GM21619 (cell line): ENCODE results near the gene ARHGAP26.

ENCODE experiments used
- ATAC-seq: cut with Tn5 transposase; IDR thresholded peaks from one replicate; pipeline ENCODE4 v1.9.1; 2021; ENCODE audit not compliant: unreplicated experiment

ARHGAP26 gene

DNA sequence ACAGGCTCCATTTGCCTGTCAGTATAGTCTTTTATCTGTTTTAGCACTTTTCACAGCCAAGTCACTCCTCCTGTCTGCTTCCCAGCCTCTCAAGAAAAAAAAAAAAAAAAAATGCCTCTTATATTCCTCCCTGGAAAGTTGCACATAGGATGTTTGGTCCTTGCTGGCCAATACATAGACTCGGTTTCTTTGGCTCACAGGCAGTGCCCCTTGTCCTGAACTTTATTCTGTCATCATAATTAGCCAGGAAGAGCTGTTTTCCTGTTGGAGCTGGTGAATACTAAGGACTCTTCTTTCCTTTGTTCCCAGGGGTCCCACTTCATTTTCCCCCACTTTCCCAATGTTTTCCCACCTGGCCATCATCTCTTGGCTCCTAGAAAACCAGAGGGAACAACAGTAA is 442.1 kb downstream of the ARHGAP26 start:
- ATAC-seq: no peak

DNA sequence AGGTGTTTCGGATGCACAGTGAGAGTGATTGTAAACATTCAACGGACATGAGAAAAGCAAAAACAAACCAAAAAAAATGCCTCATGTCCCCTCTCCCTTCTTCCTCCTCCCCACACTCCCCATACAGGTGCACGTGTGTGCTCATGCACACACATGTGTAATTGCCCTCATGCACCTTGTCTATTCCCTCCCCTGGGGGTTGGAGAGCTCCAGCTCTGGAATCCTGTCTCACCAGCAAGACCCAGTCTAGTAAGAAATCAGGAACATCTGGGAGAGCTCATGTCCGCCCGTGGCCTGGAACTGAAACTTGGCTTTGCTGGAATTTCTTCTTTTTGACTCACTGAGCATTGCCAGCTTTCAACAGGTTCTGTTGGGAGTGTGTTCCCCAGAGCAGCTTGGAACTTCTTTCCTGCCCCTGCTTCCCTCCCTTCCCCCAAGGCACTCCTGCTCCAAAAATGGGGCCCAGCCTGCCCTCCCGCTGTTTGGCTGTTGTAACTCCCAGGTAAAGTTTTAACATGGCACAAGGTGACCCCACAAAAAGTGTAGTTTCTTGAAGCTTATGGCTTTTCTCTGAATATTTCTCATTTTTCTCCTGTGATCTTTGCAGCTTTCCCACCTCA is 443.2 kb downstream of the ARHGAP26 start:
- ATAC-seq: no peak

DNA sequence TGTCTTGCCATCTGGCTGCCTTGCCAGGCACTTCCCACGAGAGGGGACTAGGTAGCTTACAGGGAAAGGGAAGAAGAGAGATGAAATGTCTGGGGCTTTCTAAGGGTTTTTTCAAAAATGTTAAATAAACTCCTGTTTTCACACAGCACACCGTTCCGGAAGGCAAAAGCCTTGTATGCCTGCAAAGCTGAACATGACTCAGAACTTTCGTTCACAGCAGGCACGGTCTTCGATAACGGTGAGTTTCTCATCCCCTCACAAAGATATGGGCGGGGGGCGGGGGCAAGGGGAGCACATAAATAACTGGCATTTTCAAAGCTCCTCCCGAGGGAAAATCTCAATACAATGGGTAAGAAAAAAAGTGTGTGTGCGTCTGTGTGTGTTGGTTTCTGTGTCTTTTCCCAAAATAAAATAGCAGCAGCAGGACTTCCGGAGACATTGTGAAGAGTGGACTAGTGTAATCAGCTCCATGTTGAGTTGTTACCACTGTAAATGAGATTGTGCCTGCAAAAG is 443.7 kb downstream of the ARHGAP26 start:
- peak; percentile 50 for ATAC-seq

DNA sequence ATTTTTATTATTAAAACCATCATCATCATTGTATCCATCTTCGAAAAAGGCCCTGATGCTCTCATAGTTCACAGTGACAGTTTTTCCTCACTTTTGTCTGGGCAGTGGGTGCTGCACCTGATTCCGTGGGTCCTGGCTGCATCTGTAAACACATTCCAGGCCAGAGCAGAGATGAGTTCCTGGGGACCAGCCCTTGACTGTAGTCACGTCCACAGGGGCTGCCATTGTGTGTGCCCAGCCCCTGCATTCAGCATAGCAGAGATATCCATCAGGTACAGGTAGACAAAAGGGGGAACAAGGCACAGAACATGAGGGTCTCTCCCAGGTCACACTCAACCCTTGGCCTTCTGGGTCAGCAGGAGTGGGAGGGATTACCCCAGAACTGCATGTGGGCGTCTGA is 444.3 kb downstream of the ARHGAP26 start:
- ATAC-seq: no peak

DNA sequence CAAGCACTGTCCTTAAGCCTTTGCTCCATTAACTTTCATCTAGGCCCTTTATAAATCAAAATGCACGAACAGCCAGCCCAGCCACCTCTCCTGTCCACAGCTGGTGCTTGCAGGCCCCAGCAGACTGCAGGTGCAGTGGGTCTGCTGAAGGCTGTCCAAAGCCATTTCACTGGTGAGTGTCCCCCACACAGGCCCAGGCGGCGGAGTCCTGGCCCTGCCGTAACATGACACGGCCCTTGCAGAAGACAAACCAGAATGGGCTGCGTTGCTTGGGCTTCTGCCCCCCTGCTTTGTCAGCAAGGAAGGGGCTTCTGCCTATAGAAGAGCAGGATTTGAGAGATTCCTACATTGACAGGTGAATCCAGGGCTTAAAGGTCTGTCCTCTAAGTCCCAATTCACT is 444.7 kb downstream of the ARHGAP26 start:
- no peak for ATAC-seq

DNA sequence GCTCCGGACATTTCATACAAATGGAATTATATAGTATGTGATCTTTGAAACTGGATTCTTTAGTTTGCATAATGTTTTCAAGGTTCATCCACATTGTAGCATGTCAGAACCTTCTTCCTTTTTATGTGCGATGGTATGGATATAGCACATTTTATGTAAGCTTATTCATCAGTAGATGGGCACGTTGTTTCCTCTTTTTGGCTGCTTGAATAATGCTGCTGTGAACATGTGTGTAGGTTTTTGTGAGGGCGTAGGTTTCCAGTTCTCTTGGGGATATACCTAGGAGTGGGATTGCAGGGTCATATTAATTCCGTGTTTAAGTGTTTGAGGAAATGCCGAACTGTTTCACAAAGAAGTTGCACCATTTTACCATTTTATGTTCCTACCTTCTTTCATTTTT is 445.5 kb downstream of the ARHGAP26 start:
- ATAC-seq: no peak

DNA sequence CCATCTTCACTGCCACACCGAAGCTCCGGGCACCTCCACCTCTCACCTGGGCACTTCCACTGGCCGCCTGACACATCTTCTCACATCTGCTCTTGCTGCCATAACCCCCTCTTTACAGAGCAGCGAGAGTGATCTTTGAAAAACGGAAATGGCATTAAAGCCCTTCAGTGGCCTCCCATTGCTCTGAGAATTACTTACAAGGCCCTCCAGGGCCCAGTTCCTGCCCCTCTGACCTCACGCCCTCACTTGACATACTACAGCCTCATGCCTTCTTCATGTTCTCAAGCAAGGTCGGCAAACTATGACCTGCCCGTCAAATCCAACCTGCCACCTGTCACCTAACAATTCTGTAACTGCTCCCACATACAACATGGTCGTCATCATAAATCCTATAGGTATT is 446.0 kb downstream of the ARHGAP26 start:
- ATAC-seq: no peak

DNA sequence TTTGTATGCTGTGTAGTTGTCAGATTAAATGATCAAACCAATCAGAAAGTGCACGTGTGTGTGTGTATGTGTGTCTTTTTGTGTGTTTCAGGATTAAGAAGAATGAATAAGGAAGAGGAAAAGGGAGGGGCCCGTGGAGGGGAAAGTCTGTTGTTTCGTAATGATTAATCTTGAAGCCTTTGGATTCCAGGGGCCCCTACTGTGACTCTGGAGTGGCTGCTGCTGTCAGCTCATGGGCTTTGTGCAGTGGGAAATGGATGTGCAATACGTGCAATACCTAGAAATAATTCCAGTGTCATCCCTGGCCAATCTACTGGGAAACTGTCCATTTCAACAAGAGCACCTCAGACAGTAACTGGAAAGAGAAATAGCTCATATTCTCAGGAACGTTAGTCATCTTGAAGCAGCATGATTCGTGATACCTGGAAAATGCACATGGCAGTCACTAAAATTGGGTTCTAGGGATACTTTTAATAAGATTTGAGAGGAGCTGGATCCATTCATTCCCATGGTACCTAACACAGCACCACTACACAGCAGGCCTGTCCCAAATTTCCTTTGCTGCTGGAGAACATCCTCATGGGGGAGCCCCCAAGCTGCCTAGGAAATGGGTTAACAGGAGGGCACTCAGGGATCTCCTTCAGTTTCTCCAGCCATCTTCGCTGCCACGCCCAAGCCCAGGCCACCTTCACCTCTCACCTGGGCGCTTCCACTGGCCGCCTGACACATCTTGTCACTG is 447.1 kb downstream of the ARHGAP26 start:
- no peak for ATAC-seq

DNA sequence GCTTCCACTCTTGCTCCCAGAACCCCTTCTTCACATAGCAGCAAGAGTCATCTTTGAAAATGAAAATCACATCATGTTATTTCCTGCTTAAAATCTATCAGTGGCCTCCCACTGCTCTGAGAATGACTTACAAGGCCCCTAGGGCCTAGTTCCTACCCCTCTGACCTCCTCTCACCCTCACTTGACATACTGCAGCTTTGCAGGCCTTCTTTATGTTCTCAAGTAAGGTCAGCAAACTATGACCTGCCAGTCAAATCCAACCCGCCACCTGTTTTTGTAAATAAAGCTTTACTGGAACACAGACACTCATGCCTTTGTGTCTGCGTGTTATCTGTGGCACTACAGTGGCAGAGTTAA is 447.6 kb downstream of the ARHGAP26 start:
- peak; percentile 41 for ATAC-seq

DNA sequence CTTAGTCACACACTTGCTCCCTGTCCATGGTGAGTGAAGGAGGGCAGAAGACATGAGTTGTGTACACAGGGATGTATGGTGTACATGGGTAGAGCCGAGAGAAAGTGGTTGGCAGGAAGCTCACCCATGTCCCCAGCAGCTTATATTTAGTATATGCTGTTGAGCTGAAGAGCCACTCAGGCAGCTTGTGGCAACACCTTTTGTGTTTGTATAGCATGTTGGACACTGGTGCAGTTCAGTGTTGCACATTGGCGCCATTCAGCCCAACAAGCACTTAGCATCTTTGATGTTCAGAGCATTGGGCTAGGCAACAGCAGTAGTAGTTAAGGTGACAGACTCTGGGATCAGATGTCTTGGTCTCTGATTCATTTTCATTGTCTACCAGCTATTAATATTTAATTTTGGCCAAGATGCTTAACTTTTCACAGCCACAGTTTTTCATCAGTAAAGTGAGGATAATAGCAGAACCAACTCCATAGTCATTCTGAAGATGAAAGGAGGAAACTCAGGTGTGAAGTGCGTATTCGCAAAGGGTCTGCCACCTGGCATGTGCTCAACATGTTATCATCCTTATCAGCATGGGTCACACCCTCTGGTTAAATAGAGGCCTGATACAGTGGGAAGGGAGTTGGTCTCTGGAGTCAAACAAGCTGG is 448.5 kb downstream of the ARHGAP26 start:
- no peak for ATAC-seq

DNA sequence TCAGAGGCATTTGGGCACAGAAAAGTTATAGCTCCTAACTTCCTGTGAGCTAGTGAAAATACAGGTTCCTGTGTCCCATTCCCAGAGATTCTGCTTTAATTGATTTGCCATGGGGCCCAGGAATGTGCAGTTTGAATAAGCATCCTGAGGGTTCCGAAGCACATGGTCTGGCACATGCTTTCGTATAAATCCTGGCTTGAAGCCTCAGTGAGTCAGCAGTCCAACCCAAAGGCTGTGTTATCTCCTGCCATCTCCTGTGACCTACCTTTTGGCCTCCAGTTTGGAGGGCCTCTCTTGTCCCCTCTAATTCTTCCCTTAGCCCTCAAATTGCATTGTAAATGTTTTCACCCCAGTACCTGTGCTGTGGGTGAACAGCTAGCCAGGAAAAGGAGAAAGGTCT is 449.5 kb downstream of the ARHGAP26 start:
- ATAC-seq: no peak

DNA sequence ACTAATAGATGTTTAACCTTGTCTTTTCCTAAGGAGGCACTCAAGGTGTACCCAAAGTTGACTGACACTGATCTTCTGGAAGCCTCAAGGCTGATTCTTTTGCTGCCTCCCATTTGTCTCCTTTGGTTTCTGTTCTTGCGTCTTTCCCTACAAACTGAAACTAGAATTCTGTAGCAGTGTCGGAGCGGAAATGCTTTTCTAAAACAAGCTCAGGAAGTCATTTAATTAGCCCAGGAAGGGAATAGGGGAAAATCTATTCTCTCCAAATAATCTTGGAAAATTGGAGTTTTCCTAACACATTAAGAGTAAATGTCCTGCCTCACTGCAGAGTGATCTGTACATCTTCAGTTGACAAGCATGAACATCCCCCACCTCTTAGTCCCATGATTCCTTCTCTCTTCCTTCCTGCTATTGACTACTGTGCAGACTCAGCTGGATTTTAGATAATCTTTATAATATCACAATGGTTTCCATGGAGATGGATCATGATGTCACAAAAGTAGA is 450.6 kb downstream of the ARHGAP26 start:
- no peak for ATAC-seq

DNA sequence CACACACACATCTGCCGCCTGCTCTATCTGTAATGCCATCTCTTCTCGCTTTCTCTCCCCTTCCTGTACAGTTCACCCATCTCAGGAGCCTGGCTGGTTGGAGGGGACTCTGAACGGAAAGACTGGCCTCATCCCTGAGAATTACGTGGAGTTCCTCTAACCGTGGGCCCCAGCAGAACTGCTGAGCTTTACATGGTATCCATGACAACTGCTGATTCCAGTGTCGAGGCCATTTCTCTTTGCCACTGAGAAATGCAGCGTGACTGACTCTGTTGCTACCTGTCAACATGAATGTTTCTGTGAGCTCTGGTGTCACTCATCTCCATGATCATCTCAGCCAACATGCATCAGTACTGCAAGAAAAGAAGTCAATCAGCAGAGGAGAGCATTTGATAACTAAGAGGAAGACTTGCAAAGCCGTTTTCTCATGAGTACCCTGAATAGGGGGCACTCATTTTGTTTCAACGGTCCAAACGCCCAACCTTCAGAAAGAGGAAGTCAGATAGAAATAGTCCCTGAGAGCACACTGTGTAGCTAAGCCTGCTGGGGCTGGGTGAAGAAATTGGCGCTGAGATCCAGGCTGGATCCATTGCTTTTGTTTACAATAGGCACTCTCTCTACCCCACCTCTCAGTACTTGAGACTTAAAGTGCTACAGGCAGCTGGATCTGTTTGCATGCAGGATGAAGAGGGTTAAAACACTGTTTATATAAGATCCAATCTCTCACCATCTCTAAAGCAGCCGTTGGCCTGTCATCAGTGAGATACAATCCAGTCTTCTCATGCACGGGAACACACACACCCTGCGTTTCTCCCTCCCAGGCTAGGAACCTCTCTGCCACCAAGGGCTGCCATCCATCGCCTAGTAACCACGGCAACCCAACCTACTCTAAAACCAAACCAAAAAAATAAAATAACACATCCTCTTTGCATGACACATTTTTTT is 452.4 kb downstream of the ARHGAP26 start:
- ATAC-seq: peak; percentile 56

DNA sequence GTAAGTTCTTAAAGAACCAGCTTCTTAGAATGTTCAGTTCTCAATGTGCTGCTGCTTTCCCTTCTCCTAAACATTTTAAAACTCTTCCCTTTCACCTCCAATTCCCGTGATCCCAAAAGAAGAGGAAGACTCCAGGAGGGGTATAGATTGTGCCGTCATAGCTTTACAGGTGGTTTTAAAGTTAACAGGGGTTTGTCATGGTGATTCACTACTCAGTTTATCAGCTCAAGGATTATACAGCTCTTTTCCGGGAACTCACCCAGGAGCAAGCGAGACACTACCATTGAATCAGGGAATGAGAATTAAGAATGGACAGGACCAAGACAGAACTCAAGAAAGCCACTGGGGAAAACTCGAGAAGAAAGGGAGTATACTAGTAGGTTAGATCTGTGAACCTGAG is 454.5 kb downstream of the ARHGAP26 start:
- ATAC-seq: no peak

DNA sequence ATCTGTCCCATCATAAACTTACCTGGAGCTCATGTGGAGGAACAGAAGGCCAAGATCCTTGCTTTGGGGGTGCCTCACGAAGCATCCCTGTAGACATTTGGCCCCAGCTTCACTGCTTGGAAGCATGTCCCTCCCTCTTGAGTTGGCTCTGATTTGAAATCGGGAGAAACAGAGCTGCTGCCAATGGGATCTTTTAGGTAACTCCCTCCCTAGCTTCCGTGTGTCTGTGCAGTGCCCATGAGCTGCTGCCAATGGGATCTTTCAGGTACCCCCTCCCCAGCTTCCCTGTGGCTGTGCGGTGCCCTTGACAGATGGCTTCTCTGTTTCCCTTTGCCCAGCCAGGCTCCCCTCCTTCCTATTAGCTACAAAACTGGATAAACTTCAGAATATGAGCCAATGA is 455.3 kb downstream of the ARHGAP26 start:
- no peak for ATAC-seq

DNA sequence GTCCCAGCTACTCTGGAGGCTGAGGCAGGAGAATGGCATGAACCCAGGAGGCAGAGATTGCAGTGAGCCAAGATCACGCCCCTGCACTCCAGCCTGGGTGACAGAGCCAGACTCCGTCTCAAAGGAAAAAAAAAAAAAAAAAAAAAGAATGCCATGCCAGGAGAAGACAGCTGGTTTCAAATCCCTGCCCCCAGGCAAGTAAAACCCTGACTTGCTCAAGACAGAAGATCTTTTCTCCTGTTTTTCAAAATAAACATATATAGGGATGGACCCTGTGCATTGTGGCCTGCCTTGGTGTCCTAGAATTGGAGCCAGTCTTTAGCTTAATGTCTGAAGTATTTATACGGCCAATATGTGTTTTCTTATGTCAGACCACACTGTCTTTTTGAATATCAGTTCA is 456.2 kb downstream of the ARHGAP26 start:
- no peak for ATAC-seq

DNA sequence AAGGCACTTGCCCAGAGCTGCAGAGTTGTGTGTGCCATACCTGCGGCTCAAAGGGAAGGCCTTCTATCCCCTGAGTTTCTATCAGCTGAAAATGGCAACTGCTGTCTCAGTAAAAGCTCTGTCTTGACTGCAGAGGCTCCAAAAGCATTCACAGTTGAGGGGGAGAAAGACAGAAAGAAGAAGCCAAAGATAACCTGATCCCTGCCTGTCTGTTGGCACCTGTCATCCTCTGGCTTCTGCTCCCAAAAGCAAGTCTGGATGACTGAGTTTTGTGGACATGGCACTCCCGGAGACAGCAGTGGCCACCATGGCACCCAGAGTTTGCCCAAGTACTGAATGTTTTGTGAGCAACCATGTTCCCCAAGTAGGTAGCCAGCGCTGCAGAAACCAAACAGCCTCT is 456.7 kb downstream of the ARHGAP26 start:
- no peak for ATAC-seq

DNA sequence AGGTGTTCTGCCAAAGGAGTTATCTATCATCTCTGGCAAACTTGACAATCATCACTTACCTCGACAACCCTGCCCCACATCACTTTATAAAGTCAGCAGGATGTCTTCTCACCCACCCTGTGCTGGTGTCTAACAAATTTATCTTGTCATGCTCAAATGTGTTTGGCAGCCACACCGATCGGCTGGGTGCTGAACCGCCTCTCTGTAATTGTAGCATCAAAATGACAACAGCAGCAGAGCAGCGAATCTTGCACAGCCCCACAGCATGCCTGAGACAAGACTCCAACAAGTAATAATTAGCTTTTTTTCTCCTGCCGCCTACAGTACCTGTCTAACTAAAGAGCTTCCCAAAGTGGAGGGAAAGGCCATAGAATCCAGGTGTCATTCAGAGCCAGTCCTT is 457.1 kb downstream of the ARHGAP26 start:
- no peak for ATAC-seq

DNA sequence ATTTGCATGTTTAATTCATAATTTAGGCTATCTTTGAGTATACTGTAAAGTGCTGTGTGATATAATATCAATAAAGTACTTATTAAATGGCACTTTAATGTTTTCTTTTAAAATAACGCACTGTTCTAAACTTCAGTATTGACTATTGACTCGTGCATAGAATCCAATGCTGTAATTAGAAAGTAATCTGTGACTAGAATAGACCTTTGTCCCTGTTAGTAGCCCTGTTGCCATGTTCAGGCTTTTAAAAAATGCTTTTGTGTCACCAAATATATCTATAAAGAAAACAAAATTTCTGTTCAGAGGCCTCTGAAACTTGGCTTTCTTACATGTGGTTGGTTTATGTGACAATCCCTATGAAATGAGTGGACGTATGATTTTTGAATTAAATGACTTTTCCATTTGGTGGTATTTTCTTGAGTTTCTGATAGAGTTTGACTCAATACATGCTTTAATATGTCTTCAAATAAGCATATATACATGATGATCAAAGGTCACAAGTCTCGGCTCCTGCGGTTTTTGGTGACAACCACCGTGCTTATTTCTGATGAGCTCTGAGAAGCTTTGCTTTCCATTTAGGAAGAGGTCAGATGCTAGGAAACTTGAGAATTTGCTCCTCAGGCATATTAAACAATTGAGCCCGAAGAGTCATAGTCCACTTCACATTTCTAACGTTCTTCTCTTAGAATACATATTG is 458.6 kb downstream of the ARHGAP26 start:
- no peak for ATAC-seq

DNA sequence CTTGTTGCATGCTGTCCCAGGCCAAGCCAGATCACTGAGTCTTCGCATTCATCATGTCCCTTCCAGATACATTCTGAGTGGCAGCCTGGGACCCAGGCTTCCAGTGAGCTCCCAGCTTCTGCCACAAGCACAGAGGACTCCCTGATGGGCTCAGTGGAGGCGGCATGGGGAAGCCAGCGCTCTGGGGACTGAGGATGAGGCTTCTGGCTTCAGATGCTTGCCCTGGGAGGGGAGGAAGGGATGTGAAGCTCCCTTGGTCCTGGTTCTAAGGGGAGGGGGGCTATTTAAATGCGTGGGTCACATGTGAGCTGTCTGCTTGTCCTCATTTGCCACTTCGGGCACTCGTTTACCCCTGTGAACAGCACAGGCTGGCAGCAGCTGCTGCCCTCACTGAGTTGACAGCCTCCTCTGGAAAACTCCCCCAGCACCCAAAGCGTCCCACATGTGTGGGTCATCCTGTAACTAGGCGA is 459.3 kb downstream of the ARHGAP26 start:
- ATAC-seq: peak; percentile 32
